GM19467 (cell line): Measurements from ENCODE around the gene MXRA8.

Experiments used
- ATAC-seq: cut with Tn5 transposase; IDR thresholded peaks from one replicate; pipeline ENCODE4 v1.9.1; 2021; ENCODE audit warnings: mild to moderate bottlenecking, moderate library complexity; ENCODE audit not compliant: unreplicated experiment

Gene MXRA8

DNA sequence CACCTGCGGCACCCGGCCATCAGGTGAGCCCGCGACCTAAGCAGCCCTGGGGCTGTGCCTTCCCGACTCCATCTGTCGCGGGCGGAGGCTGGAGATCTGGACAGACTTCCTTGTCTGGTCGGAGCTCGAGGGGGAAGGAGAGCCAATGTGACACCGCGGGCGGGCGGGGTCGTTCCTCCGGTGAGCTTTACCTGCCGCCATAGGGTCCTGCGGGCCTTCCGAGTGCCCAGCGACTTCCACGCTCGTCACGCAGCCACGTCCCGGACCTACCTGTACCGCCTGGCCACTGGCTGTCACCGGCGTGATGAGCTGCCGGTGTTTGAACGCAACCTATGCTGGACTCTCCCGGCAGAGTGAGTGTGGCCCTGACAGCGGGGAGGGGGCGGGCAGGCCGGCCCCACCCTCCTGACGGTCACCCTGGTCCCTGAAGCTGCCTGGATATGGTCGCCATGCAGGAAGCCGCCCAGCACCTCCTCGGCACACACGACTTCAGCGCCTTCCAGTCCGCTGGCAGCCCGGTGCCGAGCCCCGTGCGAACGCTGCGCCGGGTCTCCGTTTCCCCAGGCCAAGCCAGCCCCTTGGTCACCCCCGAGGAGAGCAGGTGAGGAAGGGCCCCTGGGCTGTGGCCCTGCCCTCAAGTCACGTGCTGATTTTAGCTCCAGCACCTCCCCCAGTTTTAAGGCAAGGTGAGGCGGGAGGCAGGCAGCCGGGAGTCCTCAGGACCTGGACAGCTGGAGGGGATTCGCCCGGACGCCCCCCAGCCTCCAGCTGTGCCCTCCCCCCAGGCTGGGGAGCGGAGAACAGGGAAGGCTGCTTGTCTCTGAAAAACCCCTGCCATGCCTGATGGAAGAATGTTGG, 48.9 kb downstream of the MXRA8 start:
- no peak for ATAC-seq

DNA sequence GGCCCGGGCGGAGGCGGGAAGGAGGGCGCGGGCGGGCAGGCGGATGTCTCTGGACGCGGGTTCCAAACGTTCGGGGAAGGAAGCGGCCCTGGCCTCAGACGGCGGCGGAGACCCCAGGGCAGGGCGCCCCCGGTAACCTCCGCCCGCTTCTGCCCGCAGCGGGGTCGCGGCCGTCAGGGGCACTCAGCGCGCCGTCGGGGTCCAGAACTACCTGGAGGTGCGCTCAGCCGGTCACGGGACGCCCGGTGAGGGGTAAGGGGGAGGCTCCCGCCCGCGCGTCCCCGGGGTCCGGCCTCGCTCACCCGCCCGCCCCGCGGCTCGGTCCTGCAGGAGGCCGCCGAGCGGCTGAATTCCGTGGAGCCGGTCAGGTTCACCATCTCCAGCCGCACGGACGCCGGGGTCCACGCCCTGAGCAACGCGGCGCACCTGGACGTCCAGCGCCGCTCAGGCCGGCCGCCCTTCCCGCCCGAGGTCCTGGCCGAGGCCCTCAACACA, 49.6 kb downstream of the MXRA8 start:
- peak; percentile 0 for ATAC-seq

DNA sequence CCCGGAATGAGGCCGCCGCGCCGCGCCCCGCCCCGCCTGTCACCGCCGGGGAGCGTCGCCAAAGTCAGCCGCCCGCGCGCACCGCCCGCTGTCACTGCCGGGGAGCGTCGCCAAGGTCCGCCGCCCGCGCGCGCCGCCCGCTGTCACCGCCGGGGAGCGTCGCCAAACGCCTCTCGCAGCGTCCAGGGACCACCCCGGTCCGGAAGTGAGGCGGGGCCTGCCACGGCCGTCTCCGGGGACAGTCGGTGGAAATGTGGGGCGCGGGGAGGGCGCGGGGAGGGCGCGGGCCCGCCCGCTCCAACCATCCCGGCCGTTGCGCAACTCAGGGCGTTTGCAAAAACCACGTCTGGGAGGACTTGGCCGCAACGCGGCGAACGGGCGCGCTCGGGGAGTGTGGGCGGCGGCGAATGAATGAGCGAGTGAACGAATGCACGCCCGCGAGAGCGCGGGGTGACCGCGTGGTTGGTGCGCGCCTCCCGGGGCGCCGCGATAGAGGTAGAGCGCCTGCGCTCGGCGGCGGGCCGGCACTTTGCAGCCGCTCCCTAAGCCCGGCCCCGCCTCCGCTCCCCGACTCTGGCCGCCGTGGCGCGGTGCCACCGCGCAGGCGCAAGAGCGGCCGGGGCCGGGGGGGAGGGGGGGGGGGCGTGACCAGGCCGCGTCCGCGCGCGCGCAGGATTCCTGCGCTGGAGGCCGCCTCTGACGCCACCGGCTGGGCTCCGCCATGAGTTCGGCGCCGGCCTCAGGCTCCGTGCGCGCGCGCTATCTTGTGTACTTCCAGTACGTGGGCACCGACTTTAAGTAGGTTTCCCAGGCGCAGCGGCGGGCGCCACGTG, 50.2 kb downstream of the MXRA8 start, which contains the start of the genes ACAP3 and PUSL1:
Gene ACAP3 (minus strand): TSS at position 8 of the 833 bp plus-strand sequence. CDS start 115 bp downstream, outside the sequence.
Gene PUSL1 (plus strand): TSS at position 675 of the 833 bp plus-strand sequence. CDS start 47 bp downstream, at position 722.
- ATAC-seq, result peak; percentile 53

DNA sequence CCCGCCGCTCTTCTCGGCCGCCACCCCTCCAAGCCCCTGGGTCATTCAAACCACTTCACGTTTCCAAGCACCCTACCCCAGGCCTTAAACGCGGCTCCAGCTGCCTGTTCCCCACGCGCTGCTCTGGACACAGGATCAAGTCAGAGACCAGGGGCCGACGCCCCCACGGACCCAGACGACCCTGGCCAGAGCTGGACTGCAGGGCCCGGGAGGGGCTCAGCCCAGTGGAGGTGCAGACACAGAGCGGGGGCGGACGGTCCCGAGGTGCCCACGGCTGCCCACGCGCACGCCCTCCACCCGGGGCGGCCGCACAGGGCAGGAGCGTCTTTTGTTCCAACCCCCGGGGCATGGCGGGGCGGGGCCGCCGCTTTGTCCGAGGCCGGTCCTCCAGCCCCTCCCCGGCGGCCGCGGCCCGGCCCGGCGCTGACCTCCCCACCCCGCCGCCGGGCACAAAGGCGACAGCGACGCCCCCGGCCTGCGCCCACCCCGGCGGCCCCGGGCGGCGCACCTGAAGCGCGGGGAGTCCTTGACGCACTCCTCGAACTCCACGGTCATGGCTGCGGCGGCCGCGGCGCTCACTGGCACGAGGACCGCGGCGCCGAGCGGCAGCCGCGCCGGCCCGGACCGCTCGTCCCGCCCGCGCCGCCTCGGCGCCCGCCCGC, 51.0 kb downstream of the MXRA8 start:
- ATAC-seq, result peak; percentile 2

DNA sequence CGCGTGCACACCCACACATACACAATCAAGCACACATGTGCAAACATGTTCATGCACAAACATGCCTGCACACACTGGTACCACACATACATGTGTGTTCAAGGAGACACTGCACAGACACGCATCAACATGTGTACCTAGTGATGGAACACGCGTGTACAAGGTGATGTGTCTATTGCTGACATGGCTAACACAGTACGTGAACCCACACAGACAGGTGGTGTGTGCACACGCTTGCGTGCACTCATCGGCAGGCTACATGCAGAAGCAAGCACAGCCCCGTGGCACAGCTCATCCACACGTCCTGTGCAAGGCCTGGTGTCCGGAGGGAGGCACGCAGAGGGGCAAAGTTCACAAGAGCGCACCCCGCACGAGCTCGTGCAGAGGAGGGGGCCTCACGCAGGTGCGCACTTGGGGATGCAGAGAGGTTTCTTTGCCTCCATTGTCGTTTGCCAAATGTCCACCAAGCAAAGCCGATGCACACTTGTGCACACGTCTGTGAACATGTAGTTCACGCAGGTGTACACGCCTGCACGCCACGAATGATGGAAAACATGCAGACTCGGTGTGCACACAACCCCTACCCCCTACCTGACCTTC, 51.6 kb downstream of the MXRA8 start:
- ATAC-seq, result no peak

DNA sequence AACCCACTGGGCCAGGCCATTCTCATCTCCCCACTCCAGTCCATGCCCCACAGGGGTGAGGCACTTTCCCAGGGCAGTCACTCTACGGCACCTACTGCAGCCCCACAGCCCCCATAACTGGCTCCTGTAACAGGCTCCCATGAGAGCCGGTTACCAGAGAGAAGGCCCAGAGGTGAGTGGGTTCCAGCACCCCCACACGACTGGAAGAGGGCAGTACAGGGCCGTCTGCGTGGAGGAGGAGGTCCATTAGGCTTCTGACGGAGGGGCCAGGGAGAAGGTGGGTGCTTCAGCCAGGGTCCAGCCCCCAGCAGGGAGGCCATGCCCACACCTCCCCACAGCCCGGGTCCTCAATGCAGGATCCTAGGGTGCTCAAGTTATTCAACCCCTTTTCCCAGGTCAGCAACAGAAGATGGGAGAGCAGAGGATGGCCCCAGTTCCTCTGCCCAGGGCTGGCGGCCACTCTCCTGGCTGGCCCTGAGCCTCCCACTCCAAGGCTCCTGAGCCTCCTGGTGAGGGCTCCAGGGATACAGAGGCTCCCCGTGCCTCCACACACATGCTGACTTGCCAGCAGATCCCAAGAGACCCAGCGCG, 52.2 kb downstream of the MXRA8 start:
- ATAC-seq, result no peak

DNA sequence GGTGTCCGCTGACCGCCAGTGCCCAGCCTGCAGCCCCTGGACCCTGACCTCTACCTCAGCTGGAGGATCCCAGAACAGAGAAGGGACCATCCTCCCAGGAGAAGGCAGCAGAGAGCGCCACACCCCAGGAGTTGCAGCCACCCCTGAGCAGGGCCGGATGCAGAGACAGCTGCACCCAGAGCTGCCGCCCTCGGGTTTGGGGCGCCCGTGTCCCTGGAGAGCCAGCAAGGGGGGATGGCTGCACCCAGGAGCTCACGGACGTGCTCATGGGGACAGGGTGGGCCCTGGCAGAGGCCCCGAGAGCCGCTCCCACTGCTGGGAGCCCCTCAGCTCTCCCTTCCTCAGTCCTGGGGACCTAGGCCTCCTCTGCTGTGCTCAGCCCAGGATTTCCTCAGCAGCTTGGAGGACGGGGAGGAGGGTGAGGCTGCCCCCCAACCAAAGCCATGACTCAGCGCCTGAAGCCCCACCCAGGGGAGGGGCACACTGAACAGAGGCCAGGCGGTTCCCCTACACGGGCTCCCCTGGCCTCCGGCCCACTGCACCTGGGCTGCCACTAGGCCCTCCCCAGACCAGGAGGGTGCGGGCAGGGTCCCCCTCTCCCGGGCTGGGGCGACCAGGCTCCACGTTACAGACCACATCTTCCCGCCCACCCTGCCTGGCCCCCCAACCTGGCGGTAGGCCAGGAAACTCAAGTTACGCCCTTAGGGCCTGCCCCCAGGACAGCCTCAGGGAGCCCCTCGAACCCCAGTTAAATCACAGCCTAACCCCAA, 52.9 kb downstream of the MXRA8 start:
- no peak for ATAC-seq

DNA sequence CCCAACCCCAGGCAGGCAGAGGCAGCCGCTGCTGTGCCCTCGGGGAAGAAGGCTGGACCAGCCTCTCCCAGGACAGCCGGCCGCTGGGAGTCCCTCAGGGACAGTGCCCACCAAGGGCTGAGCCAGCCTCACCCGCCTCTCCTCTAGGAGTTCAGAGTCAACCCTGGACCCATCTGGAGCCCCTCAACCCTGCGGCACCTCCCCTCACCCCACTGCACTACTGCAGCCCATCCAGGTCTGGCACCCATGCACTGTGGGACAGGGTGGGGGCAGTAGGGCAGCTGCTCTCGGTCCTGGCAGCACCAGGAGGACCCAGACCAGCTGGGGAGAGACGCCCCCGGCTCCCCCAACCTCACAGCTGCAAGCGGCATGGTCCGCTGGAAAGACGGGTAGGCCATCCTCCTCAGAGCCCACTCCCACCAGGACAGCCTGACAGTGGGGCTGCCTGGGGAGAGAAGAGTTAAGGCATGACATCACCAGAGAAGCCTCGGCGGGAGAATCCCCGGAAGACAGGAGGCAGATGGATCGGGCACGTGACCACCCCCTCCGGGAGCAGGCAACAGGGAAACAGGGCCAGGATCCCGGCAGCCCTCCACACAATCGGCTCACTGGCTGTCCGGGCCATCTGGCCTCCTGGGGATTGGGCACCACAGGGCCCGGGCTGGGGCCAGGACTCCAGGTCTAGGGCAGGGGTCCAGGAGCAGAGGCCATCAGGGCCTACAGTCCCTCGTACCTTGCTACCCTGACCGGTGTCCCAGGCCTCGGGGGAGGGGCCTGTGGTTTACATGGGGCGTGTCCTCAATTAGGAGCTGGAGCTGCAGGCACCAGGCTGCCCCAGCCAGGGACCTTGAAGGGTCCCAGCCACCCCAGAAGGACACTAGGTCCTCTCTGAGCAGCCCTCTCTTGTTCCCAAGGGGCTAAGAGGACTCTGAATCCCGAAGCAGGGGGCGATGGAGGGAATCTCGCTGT, 53.7 kb downstream of the MXRA8 start:
- ATAC-seq, result no peak

DNA sequence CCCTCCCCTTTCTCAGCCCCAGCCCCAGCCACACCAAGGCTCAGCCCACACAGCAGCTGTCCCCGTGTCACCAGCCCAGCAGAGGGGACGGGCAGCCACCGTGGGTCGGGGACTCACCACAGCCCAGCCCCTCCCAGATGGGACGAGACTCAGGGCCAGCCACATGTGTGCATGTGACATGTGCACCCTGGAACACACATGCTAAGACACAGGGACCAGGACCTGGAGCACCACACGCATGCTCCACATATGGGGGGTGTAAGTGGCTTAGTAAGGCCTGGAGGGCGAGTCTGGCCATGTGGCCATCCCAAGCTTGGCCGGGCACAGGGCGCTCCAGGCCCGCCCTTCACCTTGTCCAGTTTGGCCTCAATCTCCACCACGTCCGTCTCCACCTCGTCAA, 54.6 kb downstream of the MXRA8 start:
- ATAC-seq, result no peak

DNA sequence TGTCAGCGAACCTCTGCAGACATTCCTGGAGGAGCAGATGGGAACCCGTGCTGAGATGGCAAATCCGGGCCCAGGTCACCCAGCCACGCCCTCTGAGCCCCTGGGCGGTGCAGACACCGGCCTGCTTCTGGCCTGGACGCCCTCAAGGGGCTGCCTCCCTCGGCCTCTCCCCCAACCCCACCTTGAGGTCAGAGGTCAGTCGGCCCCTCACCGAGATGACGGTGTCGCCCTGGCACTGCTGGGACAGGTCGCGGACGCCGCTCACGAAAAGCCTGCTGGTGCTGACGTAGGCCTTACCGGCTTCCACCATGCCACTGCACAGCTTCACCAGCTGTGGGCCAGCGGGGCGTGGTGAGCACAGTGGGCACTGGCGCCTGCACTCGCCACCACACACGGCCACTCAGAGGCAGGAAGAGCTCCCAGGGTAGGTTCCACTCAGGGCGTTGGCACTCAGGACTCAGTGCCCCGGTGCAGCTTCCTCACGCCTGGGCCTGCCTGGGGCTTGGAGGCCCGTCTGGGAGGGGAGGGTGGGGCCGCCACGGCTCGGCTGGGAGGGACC, 55.3 kb downstream of the MXRA8 start:
- no peak for ATAC-seq
